HCT116 (cell line): ENCODE data around the gene EXOC5. TPM values are rescaled to one million over a fixed set of nuclear protein-coding genes. Genes with fewer than 3 reads are reported as not detected.

Experiments
- ATAC-seq: fragments of 200-7000 bp; cut with Tn5 transposase; 2 replicates; pipeline ENCODE4 v1.9.1; 2020; ENCODE audit warnings: mild to moderate bottlenecking, moderate library complexity
- BruUV-seq: library from RNA; stranded (reverse); fragments of 400-500 nt; replicated peaks from 2 replicates; lab custom pipeline; 2021; lab: Mats Ljungman, UMichigan
- CTCF ChIA-PET: fragments of 300-600 bp; sonication (Branson Sonifier 250); formaldehyde crosslinking; loops from one replicate; lab custom pipeline; 2021; ENCODE audit warnings: antibody characterized with exemption; lab: Charles Lee
- POLR2A ChIA-PET: fragments of 300-600, 350-600 bp; sonication (Branson Sonifier 250); formaldehyde crosslinking; loops from one replicate; lab custom pipeline; 2021; ENCODE audit warnings: antibody characterized with exemption; lab: Charles Lee
- RAD21 ChIA-PET, 2 experiments: fragments of 300-600 bp; sonication (Branson Sonifier 250); formaldehyde crosslinking; loops; one replicate each; lab custom pipeline; 2023; ENCODE audit warnings: low total read pairs in 2 of 2; ENCODE audit not compliant: uncharacterized antibody in 2 of 2, unreplicated experiment in 2 of 2, low non-redundant PET in 1 of 2; lab: Charles Lee
- DNase-seq: peaks from one replicate; pipeline ENCODE4 v3.0.0-alpha.2; 2010; ENCODE audit warnings: low read depth, low spot score
- H2AFZ ChIP-seq: fragments of 200-600 bp; shearing (Covaris generic), sonication (generic); 2 replicates; pipeline ENCODE4 v1.6.1; 2017; ENCODE audit warnings: low read depth, mixed run types, mixed read lengths, antibody characterized with exemption, low read length; ENCODE audit not compliant: poor library complexity, severe bottlenecking
- H3K27ac ChIP-seq: 2 replicates; pipeline ENCODE4 v1.5.1; 2012; ENCODE audit warnings: low read depth, low read length
- H3K27me3 ChIP-seq: fragments of 200-600 bp; sonication (generic); 2 replicates; pipeline ENCODE4 v1.6.1; 2016; ENCODE audit warnings: mixed run types, low read length, mixed read lengths; ENCODE audit not compliant: insufficient read depth
- H3K36me3 ChIP-seq, 2 experiments: fragments of 200-500 bp in 1 of 2; fragments of 200-600 bp in 1 of 2; sonication (Bioruptor generic) in 1 of 2; sonication (generic) in 1 of 2; 2 replicates each; pipeline versions ENCODE4 v1.5.1 to v1.6.1; 2014 to 2016; ENCODE audit warnings: low read length in 2 of 2, inconsistent platforms in 1 of 2, mixed read lengths in 1 of 2, mixed run types in 1 of 2; ENCODE audit not compliant: insufficient read depth in 2 of 2, control insufficient read depth in 1 of 2
- H3K4me1 ChIP-seq, 2 experiments: fragments of 200-600 bp in 1 of 2; sonication (generic) in 1 of 2; 2 replicates each; pipeline versions ENCODE4 v1.5.1 to v1.6.1; 2012 to 2017; ENCODE audit warnings: low read length in 2 of 2, inconsistent platforms in 1 of 2, mild to moderate bottlenecking in 1 of 2, mixed read lengths in 1 of 2, mixed run types in 1 of 2, moderate library complexity in 1 of 2; ENCODE audit not compliant: insufficient read depth in 2 of 2, control insufficient read depth in 1 of 2
- H3K4me2 ChIP-seq: fragments of 200-600 bp; sonication (generic); 2 replicates; pipeline ENCODE4 v1.6.1; 2017; ENCODE audit warnings: mixed run types, low read length, mixed read lengths
- H3K4me3 ChIP-seq, 2 experiments: fragments of 200-600 bp in 1 of 2; sonication (generic) in 1 of 2; replicated peaks in 1 of 2; 2 replicates each; pipeline ENCODE4 v1.5.1; 2011 to 2016; ENCODE audit warnings: low read length in 2 of 2, control low read depth in 1 of 2, low read depth in 1 of 2, mild to moderate bottlenecking in 1 of 2, mixed read lengths in 1 of 2, mixed run types in 1 of 2
- H3K79me2 ChIP-seq: fragments of 200-600 bp; sonication (generic); 2 replicates; pipeline ENCODE4 v1.6.1; 2017; ENCODE audit warnings: mild to moderate bottlenecking, mixed run types, low read length, moderate library complexity, mixed read lengths; ENCODE audit not compliant: insufficient read depth
- H3K9ac ChIP-seq: fragments of 200-600 bp; sonication (generic); 2 replicates; pipeline ENCODE4 v1.6.1; 2016; ENCODE audit warnings: low read length, mixed read lengths
- H3K9me2 ChIP-seq: fragments of 200-600 bp; sonication (generic), shearing (Covaris generic); 2 replicates; pipeline ENCODE4 v1.6.1; 2017; ENCODE audit warnings: mixed run types, mild to moderate bottlenecking, moderate library complexity; ENCODE audit not compliant: insufficient read depth
- H3K9me3 ChIP-seq, 2 experiments: fragments of 200-500 bp in 1 of 2; fragments of 200-600 bp in 1 of 2; sonication (Bioruptor generic) in 1 of 2; sonication (generic) in 1 of 2; 2 replicates each; pipeline ENCODE4 v1.6.1; 2014 to 2017; ENCODE audit warnings: low read length in 2 of 2, mixed read lengths in 2 of 2, inconsistent platforms in 1 of 2, low read depth in 1 of 2, mild to moderate bottlenecking in 1 of 2, mixed run types in 1 of 2, moderate library complexity in 1 of 2; ENCODE audit not compliant: control insufficient read depth in 1 of 2, insufficient read depth in 1 of 2
- H4K20me1 ChIP-seq: fragments of 200-600 bp; sonication (generic), shearing (Covaris generic); 2 replicates; pipeline ENCODE4 v1.6.1; 2017; ENCODE audit warnings: mixed run types, mild to moderate bottlenecking, moderate library complexity; ENCODE audit not compliant: insufficient read depth
- ATF3 ChIP-seq: IDR thresholded peaks from 2 replicates; pipeline ENCODE4 v1.6.1; 2012
- CBX3 ChIP-seq: IDR thresholded peaks from 2 replicates; pipeline ENCODE4 v1.6.1; 2012; ENCODE audit warnings: low read depth
- CEBPB ChIP-seq: IDR thresholded peaks from 2 replicates; pipeline ENCODE4 v1.6.1; 2012; ENCODE audit warnings: low read depth
- EZH2 ChIP-seq: fragments of 200-600 bp; sonication (generic); IDR thresholded peaks from 2 replicates; pipeline ENCODE4 v1.6.1; 2017; ENCODE audit warnings: antibody characterized with exemption, mixed run types
- EZH2phosphoT487 ChIP-seq: fragments of 200-600 bp; IDR thresholded peaks from 2 replicates; pipeline ENCODE4 v1.6.1; 2018; ENCODE audit warnings: antibody characterized with exemption, borderline replicate concordance
- FOSL1 ChIP-seq: IDR thresholded peaks from 2 replicates; pipeline ENCODE4 v1.6.1; 2012; ENCODE audit warnings: low read depth
- POLR2AphosphoS5 ChIP-seq: IDR thresholded peaks from 2 replicates; pipeline ENCODE4 v1.6.1; 2011; ENCODE audit warnings: mild to moderate bottlenecking, low read depth, low read length, moderate library complexity
- RAD21 ChIP-seq: IDR thresholded peaks from 2 replicates; pipeline ENCODE4 v1.6.1; 2012; ENCODE audit warnings: low read depth, mild to moderate bottlenecking
- REST ChIP-seq: IDR thresholded peaks from 2 replicates; pipeline ENCODE4 v1.6.1; 2012; ENCODE audit warnings: low read depth
- SP1 ChIP-seq: IDR thresholded peaks from 2 replicates; pipeline ENCODE4 v1.6.1; 2012; ENCODE audit warnings: low read depth
- ZBTB33 ChIP-seq: IDR thresholded peaks from 2 replicates; pipeline ENCODE4 v1.6.1; 2011; ENCODE audit warnings: mild to moderate bottlenecking, low read length, moderate library complexity; ENCODE audit not compliant: insufficient replicate concordance; ENCODE audit errors: extremely low read depth
- ZFX ChIP-seq: fragments of 450-650 bp; IDR thresholded peaks from 2 replicates; pipeline ENCODE4 v1.6.1; 2017
- ZNF274 ChIP-seq: fragments of 200-500 bp; sonication (Bioruptor generic); IDR thresholded peaks from 2 replicates; pipeline ENCODE4 v1.6.1; 2014; ENCODE audit warnings: mild to moderate bottlenecking, low read depth, low read length, inconsistent platforms
- intact Hi-C: fragments of 100-400 bp; cut with micrococcal nuclease; formaldehyde crosslinking; loops from 2 replicates; pipeline ENCODE4 v1.10.0; 2022
- total RNA-seq: library from RNA; stranded (reverse); gene quantifications from one replicate; pipeline ENCODE4 v1.2.1, GENCODE V29; 2021; ENCODE audit not compliant: unreplicated experiment

EXOC5 gene
- total RNA-seq, 1 experiment from 2014 or later, result 54.2 TPM

GRCh38 chr14:57244106-57244505 is 24.6 kb downstream of the EXOC5 start:
- no peak for TF ChIP-seq ZBTB33
- H3K9me2 ChIP-seq, result no peaks in the 10 kb centered on the region
- CTCF ChIA-PET, result no interaction called here
- DNase-seq (no peak), ATAC-seq (no peak)
- POLR2A ChIA-PET, result no interaction called here
- RAD21 ChIA-PET, result interaction anchor here in 1 of 2 experiments (0.7 kb wide), 1 partner anchor 24 kb away, joined by 3 read pairs; no protein-coding TSS in a partner anchor
- H3K79me2 ChIP-seq, result peaks cover 6% of the 10 kb centered on the region; the same call in 1 of the 2 replicates
- no peaks in the 10 kb centered on the region for H3K9me3 ChIP-seq
- H3K4me1 ChIP-seq, result no peaks in the 10 kb centered on the region
- H3K27me3 ChIP-seq, result no peaks in the 10 kb centered on the region
- no peaks in the 10 kb centered on the region for H3K36me3 ChIP-seq
- no TSS peak for BruUV-seq
- H3K4me2 ChIP-seq, result no peak overlapping the region
- H3K4me3 ChIP-seq, result no peak overlapping the region
- no peak overlapping the region for H2AFZ ChIP-seq
- no peaks in the 10 kb centered on the region for H4K20me1 ChIP-seq
- no peak overlapping the region for H3K9ac ChIP-seq
- H3K27ac ChIP-seq, result no peak overlapping the region
- intact Hi-C loops, result no loop called here

GRCh38 chr14:57243320-57243719 is 25.4 kb downstream of the EXOC5 start:
- H3K27ac ChIP-seq, result no peak overlapping the region
- no peak for ATAC-seq
- H3K9me2 ChIP-seq, result no peaks in the 10 kb centered on the region
- no peak overlapping the region for H3K4me3 ChIP-seq
- ChIA-PET RAD21 (no interaction called here), CTCF (no interaction called here), POLR2A (no interaction called here)
- H3K9me3 ChIP-seq, result no peaks in the 10 kb centered on the region
- intact Hi-C loops, result no loop called here
- H3K4me2 ChIP-seq, result no peak overlapping the region
- no peaks in the 10 kb centered on the region for H3K27me3 ChIP-seq
- no peaks in the 10 kb centered on the region for H4K20me1 ChIP-seq
- H3K36me3 ChIP-seq, result peaks cover 0 to 3% of the 10 kb centered on the region in 2 experiments; a peak in 1 of 4 replicates
- H2AFZ ChIP-seq, result no peak overlapping the region
- no TSS peak for BruUV-seq
- H3K79me2 ChIP-seq, result peaks cover 3% of the 10 kb centered on the region; the same call in 1 of the 2 replicates
- DNase-seq, result no peak
- no peaks in the 10 kb centered on the region for H3K4me1 ChIP-seq
- no peak overlapping the region for H3K9ac ChIP-seq
- TF ChIP-seq CBX3 (no peak), CEBPB (no peak), ZBTB33 (no peak), RAD21 (no peak), EZH2 (no peak), EZH2phosphoT487 (no peak), POLR2AphosphoS5 (no peak), ATF3 (no peak), ZFX (no peak), FOSL1 (no peak), SP1 (no peak), REST (no peak), ZNF274 (no peak)
